ENCODE results near the gene CDK4.
A peak's percentile ranks its signal among the peaks of the same experiment; 100 is the strongest.

CDK4 gene

GRCh38 chr12:57750561-57751431 is 1.3 kb downstream of the CDK4 start:
- Histone ChIP-seq H3K4me1 (ENCODE audit: insufficient read depth, low read length, severe bottlenecking) (peaks cover 41% of the 10 kb centered on the region), H3K4me3 (ENCODE audit: low read depth, low read length, poor library complexity, severe bottlenecking) (peak overlapping the region; percentile 96), H4K20me1 (ENCODE audit: insufficient read depth, low read length) (no peaks in the 10 kb centered on the region), H3K9ac (ENCODE audit: low read length) (peak overlapping the region; percentile 99), H3F3A (ENCODE audit: insufficient read depth, low read length) (no peaks in the 10 kb centered on the region; the same call in 1 of the 2 replicates), H3K27me3 (ENCODE audit: insufficient read depth, low read length) (no peaks in the 10 kb centered on the region), H3K79me2 (ENCODE audit: insufficient read depth, low read length) (peaks cover 21% of the 10 kb centered on the region), H3K9me3 (ENCODE audit: low read length) (no peaks in the 10 kb centered on the region), H3K4me2 (ENCODE audit: low read length) (peak overlapping the region; percentile 98), H3K9me2 (ENCODE audit: low read depth, low read length) (no peaks in the 10 kb centered on the region), H3K27ac (ENCODE audit: low read depth, low read length, poor library complexity, severe bottlenecking) (peak overlapping the region; percentile 59), H3K36me3 (ENCODE audit: insufficient read depth, low read length) (peaks cover 50% of the 10 kb centered on the region), H2AFZ (ENCODE audit: low read length) (no peak overlapping the region)
- no peak for TF ChIP-seq EZH2 (IDR thresholded peaks at IDR 0.05; ENCODE audit: borderline replicate concordance, low read length)
- TF ChIP-seq CTCF (IDR thresholded peaks at IDR 0.05; ENCODE audit: low read length), result no peak

- peaks cover 50% of the 10 kb centered on the region for H3K36me3 ChIP-seq (ENCODE audit: insufficient read depth, low read length)
Measured at GRCh38 chr12:57749061-57749460, 3.0 kb downstream of the CDK4 start.

GRCh38 chr12:57746025-57746424 is 6.1 kb downstream of the CDK4 start:
- Histone ChIP-seq H3K9me3 (ENCODE audit: low read length) (no peaks in the 10 kb centered on the region), H3K36me3 (ENCODE audit: insufficient read depth, low read length) (peaks cover 49% of the 10 kb centered on the region), H3K79me2 (ENCODE audit: insufficient read depth, low read length) (peaks cover 10% of the 10 kb centered on the region), H3F3A (ENCODE audit: insufficient read depth, low read length) (no peaks in the 10 kb centered on the region; the same call in 1 of the 2 replicates), H3K4me2 (ENCODE audit: low read length) (peak overlapping the region; percentile 79), H3K9me2 (ENCODE audit: low read depth, low read length) (no peaks in the 10 kb centered on the region), H2AFZ (ENCODE audit: low read length) (no peak overlapping the region), H3K9ac (ENCODE audit: low read length) (peak overlapping the region; percentile 83; the same call in 1 of the 2 replicates), H3K4me3 (ENCODE audit: low read depth, low read length, poor library complexity, severe bottlenecking) (peak overlapping the region; percentile 72), H3K4me1 (ENCODE audit: insufficient read depth, low read length, severe bottlenecking) (peaks cover 46% of the 10 kb centered on the region), H3K27ac (ENCODE audit: low read depth, low read length, poor library complexity, severe bottlenecking) (no peak overlapping the region), H3K27me3 (ENCODE audit: insufficient read depth, low read length) (no peaks in the 10 kb centered on the region), H4K20me1 (ENCODE audit: insufficient read depth, low read length) (no peaks in the 10 kb centered on the region)
- no peak for TF ChIP-seq EZH2 (IDR thresholded peaks at IDR 0.05; ENCODE audit: borderline replicate concordance, low read length)
- TF ChIP-seq CTCF (IDR thresholded peaks at IDR 0.05; ENCODE audit: low read length), result no peak

More at GRCh38 chr12:57749061-57749460, 3.0 kb downstream of the CDK4 start:
- Histone ChIP-seq H3K9me2 (ENCODE audit: low read depth, low read length) (no peaks in the 10 kb centered on the region), H3K9ac (ENCODE audit: low read length) (no peak overlapping the region), H3K4me2 (ENCODE audit: low read length) (no peak overlapping the region), H3K27ac (ENCODE audit: low read depth, low read length, poor library complexity, severe bottlenecking) (no peak overlapping the region), H4K20me1 (ENCODE audit: insufficient read depth, low read length) (no peaks in the 10 kb centered on the region), H3K27me3 (ENCODE audit: insufficient read depth, low read length) (no peaks in the 10 kb centered on the region), H3K79me2 (ENCODE audit: insufficient read depth, low read length) (peaks cover 21% of the 10 kb centered on the region), H2AFZ (ENCODE audit: low read length) (no peak overlapping the region), H3K9me3 (ENCODE audit: low read length) (no peaks in the 10 kb centered on the region), H3K4me3 (ENCODE audit: low read depth, low read length, poor library complexity, severe bottlenecking) (no peak overlapping the region), H3F3A (ENCODE audit: insufficient read depth, low read length) (no peaks in the 10 kb centered on the region; the same call in 1 of the 2 replicates), H3K4me1 (ENCODE audit: insufficient read depth, low read length, severe bottlenecking) (peaks cover 47% of the 10 kb centered on the region)
- TF ChIP-seq CTCF (IDR thresholded peaks at IDR 0.05; ENCODE audit: low read length) (no peak), EZH2 (IDR thresholded peaks at IDR 0.05; ENCODE audit: borderline replicate concordance, low read length) (no peak)
